ENCODE results near the gene MVD. TPM values are rescaled to one million over a fixed set of nuclear protein-coding genes. Genes with fewer than 3 reads are reported as not detected.

Gene MVD
- total and polyA plus RNA-seq, 2 of the 13 experiments (the other 11 are each of a cell fraction or from before 2014, with no cell fraction given): 28.1 to 187 TPM

DNA sequence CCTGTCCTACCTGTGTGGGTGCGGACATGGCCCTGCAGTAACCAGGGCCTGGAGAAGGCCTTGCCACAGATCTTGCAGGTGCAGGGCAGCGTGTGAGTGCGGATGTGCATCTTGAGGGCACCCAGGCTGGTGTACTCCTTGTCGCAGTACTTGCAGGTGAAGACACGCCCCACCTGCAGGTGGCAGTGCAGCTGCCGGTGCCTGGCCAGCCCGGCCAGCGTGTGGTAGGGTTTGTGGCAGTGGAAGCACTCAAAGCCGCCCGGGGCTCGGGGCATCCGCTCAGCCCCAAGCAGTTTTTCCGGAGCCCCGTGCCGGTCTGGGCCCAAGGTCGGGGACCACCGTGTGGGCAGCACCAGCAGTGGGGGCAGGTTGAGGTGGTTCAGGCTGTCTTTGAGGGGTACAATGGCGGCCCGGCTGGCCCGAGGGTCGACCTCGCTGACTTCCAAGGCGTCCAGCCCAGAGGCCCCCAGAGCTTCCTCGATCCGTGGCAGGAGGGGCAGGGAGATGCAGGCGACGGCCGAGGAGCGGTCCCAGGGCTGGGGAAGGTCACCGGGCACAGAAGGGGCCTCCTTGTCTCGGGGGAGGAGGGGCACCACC is 18.3 kb upstream of the MVD start (continued):
- TF ChIP-seq, protein P1, sequence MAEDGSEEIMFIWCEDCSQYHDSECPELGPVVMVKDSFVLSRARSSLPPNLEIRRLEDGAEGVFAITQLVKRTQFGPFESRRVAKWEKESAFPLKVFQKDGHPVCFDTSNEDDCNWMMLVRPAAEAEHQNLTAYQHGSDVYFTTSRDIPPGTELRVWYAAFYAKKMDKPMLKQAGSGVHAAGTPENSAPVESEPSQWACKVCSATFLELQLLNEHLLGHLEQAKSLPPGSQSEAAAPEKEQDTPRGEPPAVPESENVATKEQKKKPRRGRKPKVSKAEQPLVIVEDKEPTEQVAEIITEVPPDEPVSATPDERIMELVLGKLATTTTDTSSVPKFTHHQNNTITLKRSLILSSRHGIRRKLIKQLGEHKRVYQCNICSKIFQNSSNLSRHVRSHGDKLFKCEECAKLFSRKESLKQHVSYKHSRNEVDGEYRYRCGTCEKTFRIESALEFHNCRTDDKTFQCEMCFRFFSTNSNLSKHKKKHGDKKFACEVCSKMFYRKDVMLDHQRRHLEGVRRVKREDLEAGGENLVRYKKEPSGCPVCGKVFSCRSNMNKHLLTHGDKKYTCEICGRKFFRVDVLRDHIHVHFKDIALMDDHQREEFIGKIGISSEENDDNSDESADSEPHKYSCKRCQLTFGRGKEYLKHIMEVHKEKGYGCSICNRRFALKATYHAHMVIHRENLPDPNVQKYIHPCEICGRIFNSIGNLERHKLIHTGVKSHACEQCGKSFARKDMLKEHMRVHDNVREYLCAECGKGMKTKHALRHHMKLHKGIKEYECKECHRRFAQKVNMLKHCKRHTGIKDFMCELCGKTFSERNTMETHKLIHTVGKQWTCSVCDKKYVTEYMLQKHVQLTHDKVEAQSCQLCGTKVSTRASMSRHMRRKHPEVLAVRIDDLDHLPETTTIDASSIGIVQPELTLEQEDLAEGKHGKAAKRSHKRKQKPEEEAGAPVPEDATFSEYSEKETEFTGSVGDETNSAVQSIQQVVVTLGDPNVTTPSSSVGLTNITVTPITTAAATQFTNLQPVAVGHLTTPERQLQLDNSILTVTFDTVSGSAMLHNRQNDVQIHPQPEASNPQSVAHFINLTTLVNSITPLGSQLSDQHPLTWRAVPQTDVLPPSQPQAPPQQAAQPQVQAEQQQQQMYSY (CRISPR knock-in tag; IDR thresholded peaks at IDR 0.05): no peak
- TF ChIP-seq ZNF713 (CRISPR knock-in tag; IDR thresholded peaks at IDR 0.05) (0 out of 2 replicates have a peak, but pooled peaks have one; percentile 50), SRSF9 (IDR thresholded peaks at IDR 0.05; ENCODE audit: borderline replicate concordance, insufficient read depth, low read depth, low read length, poor library complexity, severe bottlenecking) (no peak), SPEN (CRISPR knock-in tag; IDR thresholded peaks at IDR 0.05; ENCODE audit: low read depth) (no peak), AGO2 (optimal IDR thresholded peaks at IDR 0.05; ENCODE audit: low read depth, low read length) (peak; percentile 75), ZNF235 (CRISPR knock-in tag; IDR thresholded peaks at IDR 0.05; ENCODE audit: borderline replicate concordance) (0 out of 2 replicates have a peak, but pooled peaks have one; percentile 25), MAFK (conservative IDR thresholded peaks at IDR 0.05 in 1 of 2, IDR thresholded peaks at IDR 0.05 in 1 of 2; ENCODE audit: low read length in 2 of 2) (no peak), FOXM1 (CRISPR knock-in tag; IDR thresholded peaks at IDR 0.05) (no peak), ZNF703 (CRISPR knock-in tag; IDR thresholded peaks at IDR 0.05; ENCODE audit: borderline replicate concordance) (no peak), GABPB1 (CRISPR knock-in tag; IDR thresholded peaks at IDR 0.05) (peak; percentile 60; the same call in 1 of the 2 replicates), NR2F2 (IDR thresholded peaks at IDR 0.05; ENCODE audit: borderline replicate concordance, low read depth) (peak; percentile 23; the same call in 1 of the 2 replicates), TMF1 (CRISPR knock-in tag; IDR thresholded peaks at IDR 0.05; ENCODE audit: low read depth) (no peak), ZNF776 (CRISPR knock-in tag; IDR thresholded peaks at IDR 0.05) (peak; percentile 53; the same call in 1 of the 2 replicates), RBM39 (IDR thresholded peaks at IDR 0.05; ENCODE audit: low read depth, low read length, poor library complexity, severe bottlenecking) (peak; percentile 58), FOXA3 (CRISPR knock-in tag; IDR thresholded peaks at IDR 0.05) (peak; percentile 33; the same call in 1 of the 2 replicates), NFATC3 (CRISPR knock-in tag; IDR thresholded peaks at IDR 0.05) (no peak), THAP11 (CRISPR knock-in tag; IDR thresholded peaks at IDR 0.05) (no peak; the same call in 1 of the 2 replicates)
- TF ChIP-seq, protein P2, sequence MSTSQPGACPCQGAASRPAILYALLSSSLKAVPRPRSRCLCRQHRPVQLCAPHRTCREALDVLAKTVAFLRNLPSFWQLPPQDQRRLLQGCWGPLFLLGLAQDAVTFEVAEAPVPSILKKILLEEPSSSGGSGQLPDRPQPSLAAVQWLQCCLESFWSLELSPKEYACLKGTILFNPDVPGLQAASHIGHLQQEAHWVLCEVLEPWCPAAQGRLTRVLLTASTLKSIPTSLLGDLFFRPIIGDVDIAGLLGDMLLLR (CRISPR knock-in tag; IDR thresholded peaks at IDR 0.05): 0 out of 2 replicates have a peak, but pooled peaks have one; percentile 25
- TF ChIP-seq, protein P3, sequence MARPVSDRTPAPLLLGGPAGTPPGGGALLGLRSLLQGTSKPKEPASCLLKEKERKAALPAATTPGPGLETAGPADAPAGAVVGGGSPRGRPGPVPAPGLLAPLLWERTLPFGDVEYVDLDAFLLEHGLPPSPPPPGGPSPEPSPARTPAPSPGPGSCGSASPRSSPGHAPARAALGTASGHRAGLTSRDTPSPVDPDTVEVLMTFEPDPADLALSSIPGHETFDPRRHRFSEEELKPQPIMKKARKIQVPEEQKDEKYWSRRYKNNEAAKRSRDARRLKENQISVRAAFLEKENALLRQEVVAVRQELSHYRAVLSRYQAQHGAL (CRISPR knock-in tag; IDR thresholded peaks at IDR 0.05; ENCODE audit: not compliant biosample characterization): no peak
- TF ChIP-seq, protein P4, sequence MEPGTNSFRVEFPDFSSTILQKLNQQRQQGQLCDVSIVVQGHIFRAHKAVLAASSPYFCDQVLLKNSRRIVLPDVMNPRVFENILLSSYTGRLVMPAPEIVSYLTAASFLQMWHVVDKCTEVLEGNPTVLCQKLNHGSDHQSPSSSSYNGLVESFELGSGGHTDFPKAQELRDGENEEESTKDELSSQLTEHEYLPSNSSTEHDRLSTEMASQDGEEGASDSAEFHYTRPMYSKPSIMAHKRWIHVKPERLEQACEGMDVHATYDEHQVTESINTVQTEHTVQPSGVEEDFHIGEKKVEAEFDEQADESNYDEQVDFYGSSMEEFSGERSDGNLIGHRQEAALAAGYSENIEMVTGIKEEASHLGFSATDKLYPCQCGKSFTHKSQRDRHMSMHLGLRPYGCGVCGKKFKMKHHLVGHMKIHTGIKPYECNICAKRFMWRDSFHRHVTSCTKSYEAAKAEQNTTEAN (CRISPR knock-in tag; conservative IDR thresholded peaks at IDR 0.05): no peak
- TF ChIP-seq, protein P5, sequence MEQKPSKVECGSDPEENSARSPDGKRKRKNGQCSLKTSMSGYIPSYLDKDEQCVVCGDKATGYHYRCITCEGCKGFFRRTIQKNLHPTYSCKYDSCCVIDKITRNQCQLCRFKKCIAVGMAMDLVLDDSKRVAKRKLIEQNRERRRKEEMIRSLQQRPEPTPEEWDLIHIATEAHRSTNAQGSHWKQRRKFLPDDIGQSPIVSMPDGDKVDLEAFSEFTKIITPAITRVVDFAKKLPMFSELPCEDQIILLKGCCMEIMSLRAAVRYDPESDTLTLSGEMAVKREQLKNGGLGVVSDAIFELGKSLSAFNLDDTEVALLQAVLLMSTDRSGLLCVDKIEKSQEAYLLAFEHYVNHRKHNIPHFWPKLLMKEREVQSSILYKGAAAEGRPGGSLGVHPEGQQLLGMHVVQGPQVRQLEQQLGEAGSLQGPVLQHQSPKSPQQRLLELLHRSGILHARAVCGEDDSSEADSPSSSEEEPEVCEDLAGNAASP (CRISPR knock-in tag; IDR thresholded peaks at IDR 0.05; ENCODE audit: borderline replicate concordance): 0 out of 2 replicates have a peak, but pooled peaks have one; percentile 11

Data from HepG2 (cell line).